Activated T-cell treated with anti-CD3 and anti-CD28 coated beads, Interleukin-2, amount 50 U/mL, for 72 hours (primary cell): Measurements from ENCODE around the gene OSBPL8. TPM values are rescaled to one million over a fixed set of nuclear protein-coding genes. Genes with fewer than 3 reads are reported as not detected.

Experiments used
- ATAC-seq, 2 donors: fragments of 150-1000 bp; cut with Tn5 transposase; replicated peaks in 1 of 2; 2 replicates each; pipeline ENCODE4 v1.10.0; 2021; ENCODE audit warnings: moderate library complexity in 2 of 2, mild to moderate bottlenecking in 1 of 2
- DNase-seq, 2 donors: peaks; one replicate each; pipeline ENCODE4 v3.0.0; 2021 to 2022; ENCODE audit warnings: mixed read lengths in 1 of 2
- H3K27ac Mint-ChIP-seq: one replicate; pipeline ENCODE4 v1.8.0; 2022; ENCODE audit warnings: mild to moderate bottlenecking, moderate library complexity, mixed read lengths
- H3K27me3 Mint-ChIP-seq: one replicate; pipeline ENCODE4 v1.8.0; 2022; ENCODE audit warnings: low read depth, mixed read lengths
- H3K36me3 Mint-ChIP-seq, 2 donors: one replicate each; pipeline ENCODE4 v1.8.0; 2022; ENCODE audit warnings: mixed read lengths in 2 of 2, mild to moderate bottlenecking in 1 of 2; ENCODE audit not compliant: insufficient read depth in 2 of 2
- H3K4me1 Mint-ChIP-seq: one replicate; pipeline ENCODE4 v1.8.0; 2022; ENCODE audit warnings: low read depth, mixed read lengths
- H3K4me3 Mint-ChIP-seq, 2 donors: one replicate each; pipeline ENCODE4 v1.8.0; 2022; ENCODE audit warnings: mild to moderate bottlenecking in 2 of 2, mixed read lengths in 2 of 2, moderate library complexity in 2 of 2
- H3K9me3 Mint-ChIP-seq, 2 donors: one replicate each; pipeline ENCODE4 v1.8.0; 2022; ENCODE audit warnings: mixed read lengths in 2 of 2
- total RNA-seq, 2 donors: library from RNA; stranded (reverse); gene quantifications; one replicate each; pipeline ENCODE4 v1.2.3, GENCODE V29; 2022

Gene OSBPL8
- total RNA-seq, 2 donors from 2014 or later = 75.0 to 75.6 TPM

- Mint-ChIP-seq H3K36me3 (no peaks in the 10 kb centered on the region), H3K4me1 (peaks cover 4% of the 10 kb centered on the region), H3K4me3 (no peak overlapping the region), H3K27ac (no peak overlapping the region), H3K9me3 (no peaks in the 10 kb centered on the region), H3K27me3 (no peaks in the 10 kb centered on the region)
- no peak for DNase-seq
- no peak for ATAC-seq
Measured at GRCh38 chr12:76471579-76471978, 88.0 kb downstream of the OSBPL8 start.

DNA sequence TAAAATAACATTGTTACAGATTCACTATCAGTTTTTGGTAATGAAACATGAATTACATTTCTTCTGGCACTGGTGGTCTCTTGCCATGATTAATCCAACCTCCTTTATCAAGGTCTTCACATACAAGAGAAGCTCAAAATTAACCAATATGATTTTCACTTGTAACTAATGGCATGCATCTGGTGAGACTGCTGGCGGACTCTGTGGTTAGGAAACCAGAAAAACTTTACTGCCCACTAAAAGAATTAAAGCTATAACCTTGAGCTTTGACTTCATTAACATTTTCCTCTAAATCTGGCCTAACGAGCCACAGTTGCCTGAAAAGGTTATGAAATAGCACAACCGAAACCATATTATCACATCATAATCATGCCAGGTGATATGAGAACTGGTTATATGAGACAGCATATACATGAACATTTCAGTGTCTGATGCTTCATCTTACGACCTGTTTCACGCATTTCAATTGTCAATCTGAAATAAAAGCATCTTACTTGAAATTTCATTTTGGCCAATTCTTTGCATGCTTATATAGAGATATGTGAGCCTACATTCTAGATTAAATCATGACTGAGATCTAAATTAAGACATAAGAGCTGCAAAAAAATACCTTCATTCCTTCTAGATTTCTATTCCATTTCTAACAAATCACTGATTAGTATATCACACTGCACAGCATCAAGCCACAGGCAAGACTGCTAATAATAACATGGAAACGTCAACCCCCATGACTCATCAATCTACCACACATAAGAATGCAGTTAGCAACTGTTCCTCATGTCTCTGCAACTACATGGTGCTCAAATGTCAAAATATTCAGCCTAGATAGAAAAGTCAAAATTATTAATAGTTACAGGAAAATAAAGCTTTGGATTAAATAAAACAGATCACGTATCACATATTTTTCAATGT lies 89.3 kb downstream of the OSBPL8 start:
- H3K36me3 Mint-ChIP-seq = no peaks in the 10 kb centered on the region
- H3K27ac Mint-ChIP-seq = no peak overlapping the region
- H3K9me3 Mint-ChIP-seq = no peaks in the 10 kb centered on the region
- ATAC-seq = peak; percentile 64 to 88
- DNase-seq = no peak
- H3K4me1 Mint-ChIP-seq = peaks cover 4% of the 10 kb centered on the region
- no peaks in the 10 kb centered on the region for H3K27me3 Mint-ChIP-seq
- H3K4me3 Mint-ChIP-seq = no peak overlapping the region

DNA sequence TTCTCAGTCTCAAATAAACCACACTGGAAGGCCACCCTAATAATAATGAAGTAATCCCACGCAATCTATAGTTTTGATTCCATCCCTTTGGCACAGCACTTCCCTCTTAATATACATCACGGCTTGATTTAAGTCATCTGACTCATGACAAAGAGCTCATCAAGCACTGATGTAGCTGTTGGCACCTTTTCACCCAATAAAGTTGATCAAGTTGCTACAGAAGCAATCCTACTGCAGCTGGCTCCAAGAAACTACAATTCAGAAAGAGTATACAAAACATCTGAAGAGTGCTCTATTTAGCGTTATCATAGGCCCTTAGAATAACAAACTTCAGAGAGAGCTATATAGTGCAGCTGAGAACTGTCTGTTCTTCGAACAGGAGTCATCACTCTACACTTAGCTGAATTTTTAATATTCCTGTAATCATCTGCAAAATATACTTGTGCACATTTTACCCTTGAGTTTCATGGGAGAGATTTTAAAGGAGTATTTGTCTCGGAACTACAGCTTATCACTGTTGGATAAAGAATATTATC lies 94.9 kb downstream of the OSBPL8 start:
- H3K27ac Mint-ChIP-seq = no peak overlapping the region
- H3K9me3 Mint-ChIP-seq = no peaks in the 10 kb centered on the region
- ATAC-seq = no peak
- H3K4me3 Mint-ChIP-seq = no peak overlapping the region
- H3K27me3 Mint-ChIP-seq = no peaks in the 10 kb centered on the region
- no peaks in the 10 kb centered on the region for H3K36me3 Mint-ChIP-seq
- H3K4me1 Mint-ChIP-seq = peaks cover 27% of the 10 kb centered on the region
- no peak for DNase-seq

- Mint-ChIP-seq H3K36me3 (no peaks in the 10 kb centered on the region), H3K27me3 (no peaks in the 10 kb centered on the region), H3K9me3 (no peaks in the 10 kb centered on the region), H3K4me1 (peaks cover 27% of the 10 kb centered on the region), H3K27ac (peak overlapping the region; percentile 2), H3K4me3 (peak overlapping the region in 1 of 2 donors; percentile 44)
- DNase-seq (no peak), ATAC-seq (peak; percentile 81 to 97)
Measured at GRCh38 chr12:76462668-76463224, 96.8 kb downstream of the OSBPL8 start.

DNA sequence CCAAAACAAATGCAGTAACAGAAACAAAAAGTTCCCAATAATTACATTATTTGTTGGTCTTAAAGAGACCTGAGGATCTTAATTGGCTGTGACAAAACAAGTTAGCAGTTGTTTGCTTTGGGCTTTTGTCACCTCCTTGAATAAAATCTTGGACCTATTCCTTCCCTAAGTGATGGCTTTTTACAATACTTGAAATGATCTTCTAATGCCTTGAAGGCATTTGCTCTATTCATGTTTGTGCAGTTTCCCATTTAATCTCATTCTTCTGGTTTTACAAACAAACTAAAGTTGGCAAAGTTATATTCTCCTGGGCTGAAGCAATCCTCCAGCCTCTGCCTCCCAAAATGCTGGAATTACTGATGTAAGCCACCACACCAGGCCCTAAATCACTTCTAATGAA lies 98.8 kb downstream of the OSBPL8 start:
- ATAC-seq = no peak
- H3K27ac Mint-ChIP-seq = peak overlapping the region; percentile 56
- no peaks in the 10 kb centered on the region for H3K27me3 Mint-ChIP-seq
- H3K4me3 Mint-ChIP-seq = no peak overlapping the region
- H3K4me1 Mint-ChIP-seq = peaks cover 23% of the 10 kb centered on the region
- DNase-seq = no peak
- H3K9me3 Mint-ChIP-seq = no peaks in the 10 kb centered on the region
- no peaks in the 10 kb centered on the region for H3K36me3 Mint-ChIP-seq

DNA sequence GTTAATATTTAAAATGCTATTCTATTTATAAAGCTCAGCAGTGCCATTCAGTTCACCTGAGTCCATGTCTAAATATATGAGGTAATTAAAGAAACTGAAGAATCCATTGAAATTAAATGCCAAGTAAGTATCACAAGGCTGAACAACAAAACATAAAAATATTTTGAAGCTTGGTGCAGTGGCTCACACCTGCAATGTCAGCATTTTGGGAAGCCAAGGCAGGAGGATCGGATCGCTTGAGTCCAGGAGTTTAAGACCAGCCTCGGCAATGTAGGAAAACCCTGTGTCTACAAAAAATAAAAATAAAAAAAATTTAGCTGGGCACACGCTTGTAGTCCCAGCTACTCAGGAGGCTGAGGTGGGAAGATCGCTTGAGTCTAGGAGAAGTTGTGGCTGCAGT lies 101.8 kb downstream of the OSBPL8 start:
- Mint-ChIP-seq H3K27me3 (no peaks in the 10 kb centered on the region), H3K27ac (no peak overlapping the region), H3K4me1 (peaks cover 24% of the 10 kb centered on the region), H3K36me3 (no peaks in the 10 kb centered on the region), H3K4me3 (no peak overlapping the region), H3K9me3 (no peaks in the 10 kb centered on the region)
- DNase-seq (no peak), ATAC-seq (no peak)

- H3K9me3 Mint-ChIP-seq = no peaks in the 10 kb centered on the region
- ATAC-seq (no peak), DNase-seq (no peak)
- peaks cover 26% of the 10 kb centered on the region for H3K4me1 Mint-ChIP-seq
- no peak overlapping the region for H3K27ac Mint-ChIP-seq
- H3K4me3 Mint-ChIP-seq = no peak overlapping the region
- H3K27me3 Mint-ChIP-seq = no peaks in the 10 kb centered on the region
- H3K36me3 Mint-ChIP-seq = no peaks in the 10 kb centered on the region
Measured at GRCh38 chr12:76457010-76457409, 102.6 kb downstream of the OSBPL8 start.

DNA sequence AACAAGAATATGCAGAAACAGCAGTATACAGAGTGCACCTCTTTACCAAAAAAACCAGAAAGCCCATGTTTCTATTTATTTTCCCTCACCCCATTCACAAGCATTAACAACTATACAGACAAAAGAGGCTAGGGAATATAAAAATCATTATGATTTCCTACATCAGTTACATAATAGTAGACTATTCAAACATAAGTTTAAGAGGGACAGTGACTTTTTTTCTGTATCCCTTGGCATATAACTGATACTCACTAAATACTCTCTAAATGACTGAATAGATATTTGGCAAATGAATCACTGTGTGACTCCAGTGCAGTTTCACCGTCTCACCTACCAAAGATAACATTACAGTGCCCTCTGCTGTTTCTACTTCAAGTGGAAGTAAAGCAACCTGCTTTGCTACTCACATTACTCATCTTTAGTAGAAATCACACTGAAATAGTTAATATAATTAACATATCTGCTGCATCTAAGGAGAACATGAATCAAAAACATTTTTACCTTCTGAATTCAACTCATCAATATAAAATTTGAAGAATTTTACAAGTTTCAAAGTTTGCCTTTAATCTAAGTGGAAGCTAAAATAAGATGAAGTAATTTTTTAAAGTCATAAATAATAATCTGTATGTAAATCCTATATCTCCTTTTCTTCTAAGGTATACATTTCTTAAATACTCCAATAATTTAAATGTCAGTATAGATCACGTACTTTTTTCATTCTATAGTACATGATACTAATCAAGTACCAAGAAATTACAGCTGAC lies 103.8 kb downstream of the OSBPL8 start:
- DNase-seq (peak; percentile 17 to 40), ATAC-seq (peak; percentile 98 to 99)
- H3K36me3 Mint-ChIP-seq = peaks cover 0 to under 1% of the 10 kb centered on the region in 2 donors
- no peak overlapping the region for H3K27ac Mint-ChIP-seq
- H3K9me3 Mint-ChIP-seq = no peaks in the 10 kb centered on the region
- no peaks in the 10 kb centered on the region for H3K27me3 Mint-ChIP-seq
- peaks cover 18% of the 10 kb centered on the region for H3K4me1 Mint-ChIP-seq
- H3K4me3 Mint-ChIP-seq = no peak overlapping the region

GRCh38 chr12:76451528-76451927 lies 108.0 kb downstream of the OSBPL8 start:
- Mint-ChIP-seq H3K9me3 (no peaks in the 10 kb centered on the region), H3K27ac (no peak overlapping the region), H3K4me1 (peaks cover 33% of the 10 kb centered on the region), H3K4me3 (no peak overlapping the region), H3K27me3 (no peaks in the 10 kb centered on the region), H3K36me3 (peaks cover 4 to 7% of the 10 kb centered on the region in 2 donors)
- DNase-seq (no peak), ATAC-seq (no peak)

DNA sequence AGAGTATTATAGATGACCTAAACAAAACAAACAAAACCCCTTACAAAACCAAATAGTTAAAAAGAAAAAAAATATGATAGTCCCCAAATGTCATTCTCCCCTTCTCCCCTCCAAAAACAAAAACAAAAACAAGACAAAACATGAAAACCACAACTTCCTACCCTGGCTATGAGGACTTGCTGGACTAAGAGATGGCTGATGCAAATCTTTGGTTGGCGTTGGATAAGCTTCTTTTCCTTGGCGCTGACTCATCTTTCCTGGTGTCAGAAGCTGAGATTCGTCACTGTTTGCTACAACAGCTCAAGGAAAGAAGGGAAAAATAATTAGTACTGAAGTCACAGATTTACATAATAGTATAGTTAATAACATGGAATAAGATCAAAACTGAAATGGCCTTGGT lies 108.9 kb downstream of the OSBPL8 start:
- Mint-ChIP-seq H3K4me3 (no peak overlapping the region), H3K27ac (no peak overlapping the region), H3K36me3 (peaks cover 4 to 7% of the 10 kb centered on the region in 2 donors), H3K27me3 (no peaks in the 10 kb centered on the region), H3K9me3 (no peaks in the 10 kb centered on the region), H3K4me1 (peaks cover 41% of the 10 kb centered on the region)
- no peak for ATAC-seq
- DNase-seq = no peak

DNA sequence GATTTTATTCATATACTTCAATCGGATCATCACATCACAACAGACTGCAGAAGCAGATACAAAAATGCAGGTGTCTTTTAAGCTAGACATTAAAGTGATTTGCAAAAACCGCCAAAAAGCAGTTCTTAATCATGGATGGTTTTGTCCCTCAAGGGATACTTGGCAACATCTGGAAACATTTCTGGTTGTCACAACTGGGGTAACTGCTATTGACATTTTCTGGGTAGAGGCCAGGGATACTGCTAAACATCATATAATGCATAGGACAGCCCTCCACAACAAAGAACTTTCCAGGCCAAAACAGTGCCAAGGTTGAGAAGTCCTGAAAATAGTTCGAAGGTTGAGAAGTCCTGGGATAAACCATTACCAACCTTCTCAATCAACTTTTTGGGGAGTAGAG lies 109.6 kb downstream of the OSBPL8 start:
- Mint-ChIP-seq H3K4me1 (peaks cover 42% of the 10 kb centered on the region), H3K4me3 (no peak overlapping the region), H3K9me3 (no peaks in the 10 kb centered on the region), H3K36me3 (peaks cover 4 to 7% of the 10 kb centered on the region in 2 donors), H3K27me3 (no peaks in the 10 kb centered on the region), H3K27ac (no peak overlapping the region)
- no peak for DNase-seq
- no peak for ATAC-seq

DNA sequence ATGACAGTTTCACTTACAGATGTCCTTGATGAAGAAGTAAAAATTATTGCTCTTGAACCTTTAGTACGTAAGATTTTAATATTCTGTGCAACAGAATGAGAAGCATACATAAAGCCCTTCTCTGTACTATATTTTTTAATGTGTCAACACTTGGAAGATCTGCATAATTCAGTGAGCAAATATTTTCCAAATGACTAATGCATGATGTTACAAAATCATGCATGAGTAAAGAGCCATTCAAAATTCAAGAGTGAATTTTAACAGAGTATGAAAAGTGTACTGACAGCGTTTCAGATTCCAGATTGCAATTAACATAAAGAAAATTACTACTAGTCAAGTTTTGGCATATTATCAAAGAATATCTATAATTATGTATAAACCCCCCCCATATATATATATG lies 110.0 kb downstream of the OSBPL8 start:
- DNase-seq (no peak), ATAC-seq (peak in 1 of 2 donors; percentile 33)
- peaks cover 46% of the 10 kb centered on the region for H3K4me1 Mint-ChIP-seq
- no peak overlapping the region for H3K4me3 Mint-ChIP-seq
- H3K36me3 Mint-ChIP-seq = peaks cover 4 to 7% of the 10 kb centered on the region in 2 donors
- no peak overlapping the region for H3K27ac Mint-ChIP-seq
- H3K9me3 Mint-ChIP-seq = no peaks in the 10 kb centered on the region
- H3K27me3 Mint-ChIP-seq = no peaks in the 10 kb centered on the region

DNA sequence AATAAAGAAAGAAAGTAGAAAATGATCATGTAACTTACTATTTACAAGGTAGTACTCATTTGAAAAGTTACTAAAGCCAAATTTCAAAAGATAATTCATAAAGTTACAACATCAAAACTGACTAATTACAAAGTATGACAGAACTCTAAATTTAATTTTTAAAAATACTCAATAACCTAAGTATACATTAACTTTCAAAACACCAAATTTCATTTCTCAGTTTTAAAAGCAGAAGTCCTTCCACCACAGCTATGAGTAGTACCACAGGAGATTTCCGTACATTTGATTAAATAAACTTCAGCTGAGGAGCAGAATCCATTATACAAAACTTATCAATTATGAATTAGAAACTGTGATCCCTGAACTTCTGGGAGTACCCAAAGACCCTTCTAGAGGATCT lies 110.6 kb downstream of the OSBPL8 start:
- H3K27me3 Mint-ChIP-seq = no peaks in the 10 kb centered on the region
- no peak for DNase-seq
- peaks cover 4 to 7% of the 10 kb centered on the region in 2 donors for H3K36me3 Mint-ChIP-seq

More for the DNA sequence above, 110.6 kb downstream of the OSBPL8 start:
- no peak for ATAC-seq
- no peaks in the 10 kb centered on the region for H3K9me3 Mint-ChIP-seq
- no peak overlapping the region for H3K27ac Mint-ChIP-seq
- H3K4me1 Mint-ChIP-seq = peaks cover 52% of the 10 kb centered on the region
- H3K4me3 Mint-ChIP-seq = no peak overlapping the region
